Measurements from ENCODE around the gene SCG3. TPM values are rescaled to one million over a fixed set of nuclear protein-coding genes. Genes with fewer than 3 reads are reported as not detected.

The SCG3 gene
- total RNA-seq, 2 donors from 2014 or later = 0.11 TPM; not detected in 1

DNA sequence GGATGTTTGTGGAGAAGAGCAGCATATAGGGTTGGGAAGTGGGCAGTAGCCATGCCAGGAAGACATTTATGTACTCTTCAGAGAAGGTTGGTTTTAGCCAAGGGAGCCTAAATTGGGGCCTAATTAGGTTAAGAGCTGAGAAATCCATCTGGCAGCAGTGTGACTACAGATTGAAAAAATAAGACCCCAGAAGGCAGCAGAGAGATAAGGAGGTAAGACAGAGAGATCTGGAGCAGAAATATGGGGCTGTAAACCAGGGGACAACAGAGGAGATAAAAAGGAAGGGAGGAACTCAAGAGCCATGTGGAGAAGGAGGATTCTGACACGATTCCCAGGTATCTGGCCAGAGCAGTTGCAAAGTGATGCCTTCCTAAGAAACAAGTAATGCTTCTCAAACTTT lies 32.9 kb downstream of the SCG3 start:
- Mint-ChIP-seq H3K27ac (no peak overlapping the region), H3K9me3 (no peaks in the 10 kb centered on the region)
- no peak for ATAC-seq

DNA sequence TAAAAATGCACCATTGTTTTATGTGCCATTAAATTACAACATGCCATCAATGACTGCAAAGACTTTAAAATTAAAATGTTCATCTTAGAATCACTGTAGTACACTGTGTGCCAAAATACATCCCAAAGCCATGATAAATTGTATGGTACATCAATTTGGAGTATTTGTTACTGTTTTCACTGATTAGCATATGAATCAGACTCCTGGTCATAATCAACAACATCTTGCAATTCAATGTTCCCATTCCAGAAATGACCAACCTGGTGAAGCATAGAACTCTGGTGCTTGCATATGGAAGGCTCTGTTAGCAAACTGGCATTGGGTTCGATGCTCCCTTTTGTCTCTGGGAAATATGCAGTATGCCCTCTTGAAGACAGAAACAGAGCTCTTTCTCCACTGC lies 33.6 kb downstream of the SCG3 start:
- ATAC-seq (no peak), DNase-seq (ENCODE audit: low spot score in 2 of 2) (no peak)
- no peaks in the 10 kb centered on the region for H3K9me3 Mint-ChIP-seq
- H3K36me3 Mint-ChIP-seq = no peaks in the 10 kb centered on the region
- no peak overlapping the region for H3K27ac Mint-ChIP-seq

More for the DNA sequence above, 32.9 kb downstream of the SCG3 start:
- H3K36me3 Mint-ChIP-seq = no peaks in the 10 kb centered on the region
- DNase-seq (ENCODE audit: low spot score in 2 of 2) = no peak

DNA sequence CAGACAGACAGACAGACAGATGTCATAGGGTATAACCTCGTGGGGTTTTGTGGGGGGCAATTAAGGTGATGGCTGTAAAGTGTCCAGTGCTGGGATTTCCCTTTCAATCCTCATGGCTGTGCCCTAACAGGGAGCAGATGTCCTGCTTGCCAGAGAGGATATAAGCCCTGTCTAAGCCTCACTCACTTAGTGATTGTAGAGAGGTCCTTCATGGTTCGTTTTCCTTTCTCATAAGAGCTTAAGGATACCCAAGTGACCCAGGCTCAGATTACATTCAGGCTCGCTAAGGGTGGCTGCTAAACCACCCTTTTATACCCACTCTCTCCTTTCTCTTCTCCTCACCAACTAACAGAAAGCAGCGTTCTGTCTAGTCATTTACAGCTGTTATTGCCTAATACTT lies 36.9 kb downstream of the SCG3 start:
- Mint-ChIP-seq H3K27ac (no peak overlapping the region), H3K9me3 (no peaks in the 10 kb centered on the region), H3K36me3 (peaks cover 6 to 11% of the 10 kb centered on the region in 2 donors)
- ATAC-seq (no peak), DNase-seq (ENCODE audit: low spot score in 2 of 2) (no peak)

DNA sequence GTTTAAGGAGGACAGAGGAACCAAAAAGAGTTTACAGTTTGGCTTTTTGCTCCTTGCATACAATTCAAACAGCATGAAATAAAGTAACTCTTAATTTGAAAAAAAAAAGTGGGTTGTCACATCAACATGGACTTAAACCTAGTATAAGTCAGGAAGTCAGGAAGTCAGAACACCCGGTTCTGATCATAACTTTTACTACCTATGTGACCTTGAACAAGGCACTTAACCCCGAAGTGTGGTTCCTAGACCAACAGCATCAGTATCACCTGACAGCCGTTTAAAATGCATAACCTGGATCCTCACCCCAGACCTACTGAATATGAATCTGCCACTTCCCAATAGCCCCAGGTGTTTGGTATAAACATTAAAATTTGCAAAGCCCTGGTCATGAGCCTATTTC lies 37.4 kb downstream of the SCG3 start:
- DNase-seq (ENCODE audit: low spot score in 2 of 2) (no peak), ATAC-seq (no peak)
- Mint-ChIP-seq H3K36me3 (peaks cover 6 to 11% of the 10 kb centered on the region in 2 donors), H3K9me3 (no peaks in the 10 kb centered on the region), H3K27ac (no peak overlapping the region)

DNA sequence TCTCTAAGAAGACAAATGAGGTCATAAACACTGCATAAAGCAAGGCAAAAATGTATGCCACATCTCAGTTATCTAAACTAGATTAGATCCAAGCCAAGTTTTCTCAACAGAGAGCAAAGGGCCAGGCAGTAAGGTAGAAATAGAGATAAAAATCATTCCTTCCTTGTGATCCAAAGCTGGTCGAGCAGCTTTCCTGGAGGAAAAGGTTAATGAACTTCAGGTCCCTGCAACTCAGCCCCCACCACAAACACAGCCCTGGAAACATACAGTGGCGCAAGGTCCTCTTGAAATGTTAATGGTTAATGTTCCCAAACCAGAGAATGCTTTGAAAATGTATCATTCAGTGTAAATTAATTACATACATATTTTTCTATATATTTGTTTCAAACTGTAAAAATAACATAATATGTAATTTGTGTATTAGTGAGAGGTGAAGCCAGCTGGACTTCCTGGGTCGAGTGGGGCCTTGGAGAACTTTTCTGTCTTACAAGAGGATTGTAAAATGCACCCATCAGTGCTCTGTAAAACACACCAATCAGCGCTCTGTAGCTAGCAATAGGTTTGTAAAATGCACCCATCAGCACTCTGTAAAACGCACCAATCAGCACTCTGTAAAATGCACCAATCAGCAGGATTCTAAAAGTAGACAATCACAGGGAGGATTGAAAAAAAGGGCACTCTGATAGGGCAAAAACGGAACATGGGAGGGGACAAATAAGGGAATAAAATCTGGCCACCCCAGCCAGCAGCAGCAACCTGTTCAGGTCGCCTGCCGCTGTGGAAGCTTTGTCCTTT lies 39.1 kb downstream of the SCG3 start:
- Mint-ChIP-seq H3K9me3 (no peaks in the 10 kb centered on the region), H3K27ac (no peak overlapping the region), H3K36me3 (peaks cover 6 to 11% of the 10 kb centered on the region in 2 donors)
- no peak for DNase-seq (ENCODE audit: low spot score in 2 of 2)
- no peak for ATAC-seq

DNA sequence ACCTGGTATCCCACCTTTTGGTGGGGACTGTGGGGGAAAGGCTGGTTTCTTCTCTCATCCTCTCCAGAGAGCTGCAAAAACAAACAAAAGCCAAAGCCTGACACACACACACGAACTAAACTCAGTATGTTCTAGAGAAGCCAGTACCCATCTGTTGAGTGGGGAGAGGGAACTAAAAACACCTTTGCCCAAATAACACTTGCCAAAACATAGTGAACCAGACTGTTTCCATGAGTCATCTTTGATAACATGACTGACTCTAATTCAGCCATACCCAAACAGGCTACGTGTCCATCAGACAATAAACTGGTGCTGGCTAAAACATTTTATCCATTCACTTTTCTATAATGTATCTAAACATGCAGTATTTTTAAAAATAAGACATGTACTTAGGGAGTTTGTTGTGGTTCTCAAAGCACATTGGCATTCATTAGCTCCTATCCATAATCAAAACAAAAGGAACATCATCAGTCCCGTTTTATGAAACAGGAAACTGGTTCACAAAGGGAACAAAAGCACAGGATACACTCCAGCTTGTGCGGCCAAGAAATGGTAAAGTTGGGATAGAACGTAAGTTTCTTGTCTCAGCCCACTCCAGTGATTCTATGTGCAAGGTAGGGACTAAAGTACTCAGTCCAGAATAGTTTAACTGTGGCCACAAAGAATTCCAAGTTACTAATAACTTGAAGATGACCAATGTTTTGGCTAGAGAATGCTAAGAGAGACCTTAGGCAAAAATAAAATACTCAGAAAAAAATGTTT lies 40.1 kb downstream of the SCG3 start:
- H3K36me3 Mint-ChIP-seq = peaks cover 6 to 11% of the 10 kb centered on the region in 2 donors
- no peak overlapping the region for H3K27ac Mint-ChIP-seq
- ATAC-seq (peak in 1 of 2 donors; percentile 46), DNase-seq (ENCODE audit: low spot score in 2 of 2) (no peak)
- H3K9me3 Mint-ChIP-seq = no peaks in the 10 kb centered on the region

DNA sequence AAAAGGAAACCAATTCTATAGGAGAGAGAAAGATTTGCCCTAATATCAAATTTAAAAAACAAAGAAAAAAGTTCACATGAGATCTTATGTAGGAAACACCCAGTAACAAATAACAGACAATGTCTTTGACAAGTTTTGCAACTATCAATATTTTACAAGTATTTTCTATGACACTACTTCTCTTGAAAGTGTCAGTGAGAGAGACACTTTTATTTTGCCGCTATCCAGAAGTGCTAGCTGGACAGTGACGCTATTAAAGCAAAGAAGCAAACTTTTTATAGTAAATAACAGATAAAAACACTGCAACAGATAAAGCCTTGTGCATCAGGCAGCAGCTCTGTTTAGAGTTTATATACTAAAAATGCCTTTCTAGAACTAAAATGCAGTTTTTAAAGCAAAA lies 42.9 kb downstream of the SCG3 start:
- Mint-ChIP-seq H3K27ac (no peak overlapping the region), H3K36me3 (peaks cover 6 to 15% of the 10 kb centered on the region in 2 donors), H3K9me3 (no peaks in the 10 kb centered on the region)
- ATAC-seq (no peak), DNase-seq (ENCODE audit: low spot score in 2 of 2) (no peak)

DNA sequence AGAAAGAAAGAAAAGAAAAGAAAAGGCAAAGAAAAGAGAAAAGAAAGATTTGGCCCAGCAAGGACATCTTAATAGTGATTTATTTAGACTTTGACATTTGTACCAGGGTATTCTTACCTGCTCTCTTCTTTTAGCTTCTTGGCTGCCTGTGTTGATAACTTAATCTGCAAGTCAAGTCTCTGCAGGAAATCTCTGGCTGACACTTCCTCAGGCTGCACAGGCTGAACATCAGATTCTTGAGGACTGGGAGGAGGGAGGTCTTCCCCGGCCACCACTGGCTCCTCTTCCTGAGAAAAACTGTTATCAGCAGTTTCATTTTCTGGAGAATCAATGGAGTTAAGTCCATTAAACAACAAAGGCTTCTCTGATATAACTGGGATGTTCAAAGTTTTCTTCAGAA lies 43.4 kb downstream of the SCG3 start:
- Mint-ChIP-seq H3K27ac (peak overlapping the region in 1 of 2 donors; percentile 48), H3K36me3 (peaks cover 6 to 15% of the 10 kb centered on the region in 2 donors), H3K9me3 (no peaks in the 10 kb centered on the region)
- no peak for ATAC-seq
- DNase-seq (ENCODE audit: low spot score in 2 of 2) = no peak

DNA sequence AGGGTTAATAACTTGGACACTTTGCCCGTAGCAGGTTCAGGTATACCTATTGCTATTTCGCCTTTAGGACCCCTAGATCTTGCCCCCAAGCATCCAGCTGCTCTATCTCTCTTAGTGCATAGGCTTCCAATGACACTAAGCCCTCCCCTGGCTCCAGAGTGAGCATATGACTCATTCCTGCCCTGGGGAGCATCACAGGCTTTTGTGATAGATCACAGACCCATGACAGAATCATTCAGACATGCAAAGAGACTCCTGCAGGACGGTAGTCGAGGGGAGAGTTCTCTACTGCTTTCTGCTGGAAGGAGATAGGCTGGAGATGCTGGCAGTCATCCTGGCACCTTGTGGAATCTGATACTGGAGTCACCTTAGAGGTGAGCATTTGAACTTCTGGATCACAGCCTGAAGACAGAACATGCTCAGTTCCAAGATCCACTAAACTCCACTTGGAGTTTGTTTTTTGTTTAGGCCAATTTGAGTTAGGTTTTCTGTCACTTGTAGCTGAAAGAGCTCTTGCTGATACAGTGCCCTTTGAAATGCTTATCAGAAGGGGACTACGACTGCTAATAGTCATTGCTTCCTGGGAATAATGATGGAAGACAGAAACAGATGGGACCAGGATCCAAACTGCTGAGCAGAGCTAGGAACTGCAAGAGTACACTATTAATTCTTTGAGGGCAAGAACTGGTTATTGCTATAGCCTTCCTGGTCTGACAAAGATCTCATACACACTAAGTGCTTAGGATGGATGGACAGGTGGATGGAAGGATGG lies 45.2 kb downstream of the SCG3 start:
- H3K9me3 Mint-ChIP-seq = peaks cover 0 to 4% of the 10 kb centered on the region in 2 donors
- DNase-seq (ENCODE audit: low spot score in 2 of 2) (no peak), ATAC-seq (peak; percentile 92 to 97)
- peaks cover 0 to 11% of the 10 kb centered on the region in 2 donors for H3K36me3 Mint-ChIP-seq
- H3K27ac Mint-ChIP-seq = peak overlapping the region in 1 of 2 donors; percentile 56

DNA sequence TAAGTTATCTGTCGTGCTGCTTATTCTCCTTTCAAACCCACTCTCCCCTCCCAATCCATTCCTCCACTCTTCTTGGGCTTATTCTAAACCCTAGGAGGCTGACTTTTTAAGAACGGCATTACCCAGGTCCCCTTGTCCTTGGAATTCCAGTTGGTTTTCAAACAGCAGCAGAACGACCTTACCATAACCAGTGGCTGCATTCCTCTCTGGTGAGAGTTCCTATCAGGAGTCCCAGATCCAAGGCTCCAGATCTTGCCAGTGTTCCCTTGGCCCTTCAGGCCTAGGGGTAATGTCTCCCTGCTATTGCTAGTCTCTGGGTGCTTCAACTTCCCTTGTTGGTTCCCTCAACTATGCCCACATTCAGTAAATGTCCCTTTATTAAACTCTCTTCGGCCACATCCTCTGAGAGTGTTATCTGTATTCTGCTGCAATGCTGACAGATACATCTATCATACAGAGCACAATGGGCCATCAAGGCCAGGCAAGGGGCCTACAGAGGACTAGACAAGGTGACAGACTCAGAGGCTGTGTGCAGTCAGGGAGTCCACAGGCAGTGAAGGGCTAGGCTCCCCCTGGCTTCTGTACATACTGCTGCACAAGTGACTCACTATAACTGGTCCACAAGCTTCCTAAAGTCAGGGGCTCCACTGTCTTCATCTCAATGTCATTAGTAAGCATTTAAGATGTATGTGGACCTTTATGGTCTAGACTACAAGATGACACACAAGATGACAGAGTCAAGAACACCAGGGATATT lies 46.0 kb downstream of the SCG3 start:
- H3K27ac Mint-ChIP-seq = peak overlapping the region in 1 of 2 donors; percentile 16
- H3K9me3 Mint-ChIP-seq = peaks cover 0 to 4% of the 10 kb centered on the region in 2 donors
- DNase-seq (ENCODE audit: low spot score in 2 of 2) = no peak
- peaks cover 0 to 11% of the 10 kb centered on the region in 2 donors for H3K36me3 Mint-ChIP-seq
- peak; percentile 28 to 42 for ATAC-seq

DNA sequence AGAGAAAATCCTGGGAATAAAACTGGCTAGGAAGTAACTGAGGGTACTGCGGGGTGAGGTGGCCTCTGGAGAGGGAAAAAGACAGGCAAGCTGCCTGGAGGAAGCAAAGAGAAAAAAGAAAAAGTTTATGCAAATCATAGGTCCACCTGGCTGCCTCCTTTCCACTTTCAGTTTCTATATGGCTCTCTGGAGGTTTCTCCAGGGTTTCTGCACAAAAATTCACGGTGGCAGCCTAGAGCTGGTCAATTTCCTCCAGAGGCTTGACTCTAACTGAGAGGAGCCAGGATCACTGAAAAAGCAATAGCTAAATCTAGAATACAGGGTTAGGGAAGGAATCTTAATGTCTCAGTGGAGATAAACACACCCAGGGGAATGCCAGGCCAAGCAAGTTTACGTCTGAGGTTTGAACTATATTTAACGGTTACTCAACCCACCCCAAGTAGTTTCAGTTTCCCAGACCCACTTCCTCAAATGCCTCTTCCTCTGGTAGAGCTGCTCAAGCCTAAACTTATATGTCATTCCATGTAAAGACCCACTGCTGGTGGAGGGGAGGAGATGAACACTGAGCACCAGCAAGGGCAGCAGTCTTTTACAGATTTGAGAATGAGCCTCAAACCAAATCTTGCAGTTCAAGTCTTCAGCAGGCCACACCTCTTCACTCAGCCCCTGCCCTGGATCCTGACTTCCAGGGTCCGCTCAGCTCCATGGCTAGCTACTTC lies 50.4 kb downstream of the SCG3 start:
- Mint-ChIP-seq H3K27ac (peak overlapping the region; percentile 87 to 92), H3K9me3 (peaks cover 0 to 4% of the 10 kb centered on the region in 2 donors)
- ATAC-seq = peak; percentile 48 to 60

DNA sequence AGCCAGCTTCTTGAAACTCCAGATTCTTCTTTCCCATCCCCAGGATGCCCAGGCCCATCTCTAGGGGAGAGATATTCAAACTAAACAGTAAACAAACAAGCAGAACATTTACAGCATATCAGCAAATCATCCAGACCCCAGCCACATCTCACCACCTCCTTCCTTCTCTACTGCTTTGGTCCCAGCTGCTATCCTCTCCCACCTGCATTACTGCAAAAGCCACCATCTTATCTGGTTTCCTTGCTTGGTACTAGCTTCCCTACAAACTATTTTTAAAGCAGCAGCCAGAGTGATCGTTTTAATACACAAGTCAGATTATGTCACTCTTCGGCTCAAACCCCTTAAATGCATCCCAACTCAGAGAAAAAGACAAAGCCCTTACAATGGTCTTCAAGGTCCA lies 51.3 kb downstream of the SCG3 start:
- Mint-ChIP-seq H3K27ac (peak overlapping the region in 1 of 2 donors; percentile 87), H3K9me3 (peaks cover 0 to 4% of the 10 kb centered on the region in 2 donors), H3K36me3 (peaks cover 0 to 22% of the 10 kb centered on the region in 2 donors)
- DNase-seq (ENCODE audit: low spot score in 2 of 2) (no peak), ATAC-seq (no peak)

More for the DNA sequence above, 50.4 kb downstream of the SCG3 start:
- H3K36me3 Mint-ChIP-seq = peaks cover 0 to 22% of the 10 kb centered on the region in 2 donors
- peak in 1 of 2 donors; percentile 23 for DNase-seq (ENCODE audit: low spot score in 2 of 2)

DNA sequence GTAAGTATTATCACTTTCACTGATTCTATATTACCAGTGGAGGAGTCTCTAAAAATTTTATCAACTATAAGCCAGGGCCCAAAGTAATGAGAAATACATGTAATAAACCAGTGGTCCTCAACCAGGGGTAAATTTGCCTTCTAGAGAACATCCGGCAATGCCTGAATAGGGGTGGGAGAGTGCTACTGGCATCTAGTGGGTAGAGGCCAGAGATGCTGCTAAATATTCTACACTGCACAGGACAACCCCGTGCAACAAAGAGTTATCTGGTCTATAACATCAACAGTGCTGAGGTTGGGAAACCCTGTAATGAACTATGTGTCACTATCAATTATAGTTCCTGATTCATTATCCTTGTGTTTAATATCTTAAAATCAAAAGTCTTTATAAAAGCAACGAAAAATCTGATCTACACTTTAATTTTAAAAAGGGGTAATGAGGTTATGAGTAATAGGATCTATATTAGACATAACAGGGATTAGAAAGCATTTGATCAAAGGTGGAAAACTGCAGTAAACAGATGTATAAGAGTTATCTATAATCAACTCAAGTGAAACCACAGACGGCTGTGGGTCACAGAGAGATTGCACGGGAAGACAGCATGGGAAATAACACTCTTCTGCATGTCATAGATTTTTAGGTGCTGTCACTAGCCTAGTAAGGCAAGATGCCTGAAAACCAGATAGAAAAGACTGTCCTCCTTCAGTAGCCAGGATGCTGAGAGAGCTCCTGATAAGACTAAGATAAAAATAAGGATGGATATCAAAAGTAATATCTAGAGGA lies 54.1 kb downstream of the SCG3 start:
- peaks cover 4 to 16% of the 10 kb centered on the region in 2 donors for H3K36me3 Mint-ChIP-seq
- DNase-seq (ENCODE audit: low spot score in 2 of 2) (no peak), ATAC-seq (peak; percentile 28 to 32)
- H3K9me3 Mint-ChIP-seq = peaks cover 0 to 4% of the 10 kb centered on the region in 2 donors
- peak overlapping the region; percentile 31 to 73 for H3K27ac Mint-ChIP-seq

DNA sequence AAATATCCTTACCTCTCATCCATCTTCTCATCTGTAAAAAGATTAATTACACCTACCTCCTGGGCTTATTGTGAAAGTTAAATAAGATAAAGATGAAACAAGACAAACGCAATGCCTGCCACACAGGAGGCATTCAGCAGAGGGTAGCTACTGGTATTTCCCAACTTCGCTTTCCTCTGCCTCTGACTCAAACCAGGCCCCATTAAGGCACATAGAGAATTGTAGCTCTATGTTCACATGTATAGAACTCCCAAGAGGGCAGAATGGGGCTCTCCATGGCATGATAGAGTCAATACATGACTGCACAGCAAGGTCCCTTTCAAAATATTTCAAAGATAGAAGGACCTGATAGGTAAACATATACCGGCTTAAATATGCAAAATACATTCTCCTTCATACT lies 54.8 kb downstream of the SCG3 start:
- Mint-ChIP-seq H3K9me3 (no peaks in the 10 kb centered on the region), H3K36me3 (peaks cover 4 to 11% of the 10 kb centered on the region in 2 donors), H3K27ac (peak overlapping the region; percentile 31 to 73)
- peak in 1 of 2 donors; percentile 19 for DNase-seq (ENCODE audit: low spot score in 2 of 2)
- peak; percentile 48 to 67 for ATAC-seq

Measured in activated naive CD4-positive, alpha-beta T cell treated with anti-CD3 and anti-CD28 coated beads, Interleukin-2, amount 50 U/mL, for 72 hours (primary cell).